ENCODE results near the gene MAP2K5.

DNA sequence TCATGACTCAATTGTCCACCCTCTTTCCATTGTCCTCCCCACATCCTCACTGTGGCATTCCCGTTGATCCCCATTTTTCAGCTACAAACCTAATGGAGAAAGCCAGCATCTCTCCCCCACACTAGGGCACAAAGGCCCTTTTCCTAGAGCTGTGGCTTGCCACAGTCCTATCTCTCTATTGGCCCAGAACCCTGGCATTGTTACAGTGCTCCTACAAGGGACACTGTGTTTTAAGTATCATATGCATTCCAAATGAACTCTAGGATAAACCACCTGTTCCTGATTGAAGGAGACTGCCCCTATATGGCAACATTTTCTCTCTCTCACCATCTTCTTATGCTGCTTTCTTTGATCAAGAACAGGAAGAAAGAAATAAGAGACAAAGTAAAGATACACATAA is 213.4 kb downstream of the MAP2K5 start:
- TF ChIP-seq CTCF (IDR thresholded peaks at IDR 0.05) = no peak
- no peak for TF ChIP-seq EP300 (IDR thresholded peaks at IDR 0.05)
- TF ChIP-seq CHD2 (IDR thresholded peaks at IDR 0.05; ENCODE audit: low read length, partially characterized antibody) = no peak
- no peak for TF ChIP-seq MAX (IDR thresholded peaks at IDR 0.05)
- TF ChIP-seq, protein P1, sequence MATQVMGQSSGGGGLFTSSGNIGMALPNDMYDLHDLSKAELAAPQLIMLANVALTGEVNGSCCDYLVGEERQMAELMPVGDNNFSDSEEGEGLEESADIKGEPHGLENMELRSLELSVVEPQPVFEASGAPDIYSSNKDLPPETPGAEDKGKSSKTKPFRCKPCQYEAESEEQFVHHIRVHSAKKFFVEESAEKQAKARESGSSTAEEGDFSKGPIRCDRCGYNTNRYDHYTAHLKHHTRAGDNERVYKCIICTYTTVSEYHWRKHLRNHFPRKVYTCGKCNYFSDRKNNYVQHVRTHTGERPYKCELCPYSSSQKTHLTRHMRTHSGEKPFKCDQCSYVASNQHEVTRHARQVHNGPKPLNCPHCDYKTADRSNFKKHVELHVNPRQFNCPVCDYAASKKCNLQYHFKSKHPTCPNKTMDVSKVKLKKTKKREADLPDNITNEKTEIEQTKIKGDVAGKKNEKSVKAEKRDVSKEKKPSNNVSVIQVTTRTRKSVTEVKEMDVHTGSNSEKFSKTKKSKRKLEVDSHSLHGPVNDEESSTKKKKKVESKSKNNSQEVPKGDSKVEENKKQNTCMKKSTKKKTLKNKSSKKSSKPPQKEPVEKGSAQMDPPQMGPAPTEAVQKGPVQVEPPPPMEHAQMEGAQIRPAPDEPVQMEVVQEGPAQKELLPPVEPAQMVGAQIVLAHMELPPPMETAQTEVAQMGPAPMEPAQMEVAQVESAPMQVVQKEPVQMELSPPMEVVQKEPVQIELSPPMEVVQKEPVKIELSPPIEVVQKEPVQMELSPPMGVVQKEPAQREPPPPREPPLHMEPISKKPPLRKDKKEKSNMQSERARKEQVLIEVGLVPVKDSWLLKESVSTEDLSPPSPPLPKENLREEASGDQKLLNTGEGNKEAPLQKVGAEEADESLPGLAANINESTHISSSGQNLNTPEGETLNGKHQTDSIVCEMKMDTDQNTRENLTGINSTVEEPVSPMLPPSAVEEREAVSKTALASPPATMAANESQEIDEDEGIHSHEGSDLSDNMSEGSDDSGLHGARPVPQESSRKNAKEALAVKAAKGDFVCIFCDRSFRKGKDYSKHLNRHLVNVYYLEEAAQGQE (IDR thresholded peaks at IDR 0.05) = no peak
- no peak for TF ChIP-seq NPAS2 (CRISPR knock-in tag; IDR thresholded peaks at IDR 0.05; ENCODE audit: borderline replicate concordance)
- TF ChIP-seq CBX2 (IDR thresholded peaks at IDR 0.05; ENCODE audit: borderline replicate concordance, low read depth) = no peak
- no peak for TF ChIP-seq BHLHE40 (IDR thresholded peaks at IDR 0.05; ENCODE audit: low read depth, low read length)
- no peak for TF ChIP-seq RAD21 (conservative IDR thresholded peaks at IDR 0.05 in 1 of 2, IDR thresholded peaks at IDR 0.05 in 1 of 2)
- no peak for TF ChIP-seq RNF2 (IDR thresholded peaks at IDR 0.05; ENCODE audit: borderline replicate concordance, low read depth)
